ENCODE results near the gene THAP5.

GRCh38 chr7:108557617-108558016 is 11.9 kb downstream of the THAP5 start:
- no peak for TF ChIP-seq CTCF (IDR thresholded peaks at IDR 0.05; ENCODE audit: extremely low read depth in 1 of 2, insufficient read depth in 1 of 2, low read depth in 1 of 2, low read length in 2 of 2)
- TF ChIP-seq POLR2AphosphoS5 (IDR thresholded peaks at IDR 0.05; ENCODE audit: insufficient read depth, low read depth, low read length): no peak
- TF ChIP-seq, protein P1, sequence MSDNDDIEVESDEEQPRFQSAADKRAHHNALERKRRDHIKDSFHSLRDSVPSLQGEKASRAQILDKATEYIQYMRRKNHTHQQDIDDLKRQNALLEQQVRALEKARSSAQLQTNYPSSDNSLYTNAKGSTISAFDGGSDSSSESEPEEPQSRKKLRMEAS (IDR thresholded peaks at IDR 0.05; ENCODE audit: insufficient read depth, insufficient read length): no peak
- TF ChIP-seq POLR2A (IDR thresholded peaks at IDR 0.05; ENCODE audit: low read depth, low read length): no peak
- no peak for TF ChIP-seq GATA2 (IDR thresholded peaks at IDR 0.05; ENCODE audit: insufficient read depth, insufficient read length, low read depth, low read length)

Measured in endothelial cell of umbilical vein (primary cell).